ENCODE results near the gene KCTD18.

Gene KCTD18

DNA sequence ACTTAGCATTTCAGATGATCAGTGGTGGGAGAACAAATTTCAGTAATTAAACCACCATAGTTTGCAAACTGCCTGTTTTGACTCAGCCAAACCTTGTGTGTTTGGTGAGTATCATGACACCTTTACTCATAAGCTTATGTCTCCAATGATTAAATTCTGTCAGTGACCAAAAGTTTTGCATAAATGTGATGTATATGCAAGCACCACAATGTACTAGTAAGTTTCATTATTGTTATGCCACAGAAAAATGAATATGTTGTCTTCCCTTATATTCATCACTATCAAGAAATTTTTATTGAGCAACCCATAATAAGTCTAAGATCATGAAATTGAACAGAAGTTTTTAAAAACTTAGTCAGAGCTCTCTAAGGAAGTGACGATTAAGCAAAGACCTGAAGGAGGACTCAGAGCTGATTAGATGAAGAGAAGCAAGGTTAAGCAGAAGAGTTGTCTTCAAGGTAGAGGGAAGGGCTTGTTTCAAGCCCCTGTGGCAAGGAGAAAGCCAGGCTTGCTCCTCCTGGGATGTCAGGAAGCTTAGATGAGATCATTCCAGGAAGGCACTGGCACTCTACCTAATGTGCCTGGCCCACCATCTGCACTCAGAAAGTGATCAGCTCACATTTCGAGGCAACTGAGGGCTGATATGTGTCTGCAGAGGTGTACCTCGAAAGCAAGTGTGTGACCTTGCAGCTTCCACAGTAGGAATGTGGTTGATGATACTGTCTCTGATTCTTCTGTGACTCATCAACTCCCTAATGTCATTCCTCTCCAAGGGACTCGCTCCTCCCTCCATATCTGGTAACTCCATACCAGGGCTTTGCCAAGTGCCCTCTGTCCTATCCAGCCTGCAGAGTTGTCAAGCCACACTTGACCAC lies 54.7 kb downstream of the KCTD18 start:
- DNase-seq (ENCODE audit: low spot score), result no peak

DNA sequence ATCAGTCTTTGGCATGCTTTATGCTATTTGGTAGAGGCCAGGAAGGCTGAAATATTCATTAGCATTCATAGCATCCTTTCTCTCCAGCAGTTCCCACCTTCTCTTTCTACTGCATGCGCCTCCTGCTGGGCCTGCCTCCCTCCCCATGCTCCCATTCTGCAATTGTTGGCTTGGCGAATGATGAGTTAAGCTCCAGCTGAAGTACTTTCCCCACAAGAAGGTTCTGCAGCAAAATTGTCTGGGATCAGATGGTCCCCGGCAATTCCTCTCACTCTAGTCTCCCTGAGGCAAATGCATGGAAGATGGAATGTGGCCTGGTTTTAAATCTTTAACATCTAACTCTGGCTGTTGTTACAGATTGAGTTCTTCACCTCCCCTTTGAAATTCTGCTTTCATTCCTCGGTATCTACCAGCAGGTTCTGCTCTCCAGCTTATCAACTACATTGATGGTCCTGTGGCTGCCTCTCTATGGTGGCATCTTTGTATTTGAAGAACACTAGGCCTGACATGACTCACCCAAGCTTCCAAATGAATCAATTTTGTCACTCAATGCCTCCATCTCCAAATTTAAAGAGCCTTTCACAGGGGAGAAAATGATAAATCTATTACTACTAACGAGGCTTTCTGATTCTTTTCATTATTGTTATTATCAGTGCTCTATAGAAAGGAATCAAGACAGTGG lies 55.9 kb downstream of the KCTD18 start:
- no peak for DNase-seq (ENCODE audit: low spot score)

DNA sequence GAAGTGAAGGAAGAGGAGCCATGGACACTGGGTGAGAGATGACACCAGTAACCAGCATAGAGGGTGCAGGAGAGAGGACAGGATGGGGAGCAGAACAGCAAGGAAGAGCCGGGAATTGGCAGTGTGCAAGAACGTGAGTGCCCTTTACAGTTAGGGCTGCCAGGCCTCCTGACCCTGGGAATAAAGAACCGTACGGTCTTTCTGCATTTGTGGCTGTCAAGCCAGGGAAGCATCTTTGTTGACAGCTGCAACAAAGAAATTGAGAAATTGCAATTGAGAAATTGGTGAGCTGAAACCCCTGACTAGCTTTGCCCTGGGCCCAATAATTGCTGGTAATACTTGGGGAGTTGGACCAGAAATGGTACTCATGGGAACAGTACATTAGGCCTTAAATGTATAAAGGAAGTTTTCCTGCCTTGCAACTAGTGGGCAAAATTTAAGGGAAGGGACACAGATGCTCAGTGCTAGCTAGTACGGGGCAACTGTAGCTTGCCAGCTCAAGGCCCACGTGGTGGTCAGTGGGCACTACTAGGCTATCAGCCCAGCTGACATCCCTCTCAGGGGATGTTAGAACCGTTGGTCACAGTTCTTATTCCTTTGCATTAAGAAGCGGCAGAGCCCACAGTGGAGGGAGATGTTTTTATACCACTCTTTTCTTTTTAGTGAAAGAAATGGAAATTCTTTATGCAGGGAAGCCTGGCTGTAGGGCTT lies 56.6 kb downstream of the KCTD18 start:
- DNase-seq (ENCODE audit: low spot score), result no peak

DNA sequence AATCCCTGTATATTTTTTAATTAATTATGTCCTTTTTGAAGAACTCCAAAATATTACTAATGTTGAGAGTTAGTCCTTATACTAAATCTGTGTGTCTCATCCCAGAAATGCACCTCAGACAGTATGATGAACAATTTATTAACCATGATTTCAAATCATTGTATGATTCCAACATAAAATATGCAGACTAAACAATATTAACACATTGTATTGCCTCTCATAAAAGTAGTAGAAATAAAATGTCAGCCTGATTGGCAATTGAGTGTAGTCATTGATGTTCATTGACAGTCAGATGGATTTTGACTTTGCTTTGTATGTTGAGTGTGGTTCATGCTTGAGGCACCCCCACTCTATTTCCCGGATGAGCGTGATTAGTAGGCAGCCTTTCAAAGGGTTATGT lies 57.5 kb downstream of the KCTD18 start:
- no peak for DNase-seq (ENCODE audit: low spot score)

- DNase-seq (ENCODE audit: low spot score), result no peak
Measured at GRCh38 chr2:200451511-200451910, 58.4 kb downstream of the KCTD18 start.

DNA sequence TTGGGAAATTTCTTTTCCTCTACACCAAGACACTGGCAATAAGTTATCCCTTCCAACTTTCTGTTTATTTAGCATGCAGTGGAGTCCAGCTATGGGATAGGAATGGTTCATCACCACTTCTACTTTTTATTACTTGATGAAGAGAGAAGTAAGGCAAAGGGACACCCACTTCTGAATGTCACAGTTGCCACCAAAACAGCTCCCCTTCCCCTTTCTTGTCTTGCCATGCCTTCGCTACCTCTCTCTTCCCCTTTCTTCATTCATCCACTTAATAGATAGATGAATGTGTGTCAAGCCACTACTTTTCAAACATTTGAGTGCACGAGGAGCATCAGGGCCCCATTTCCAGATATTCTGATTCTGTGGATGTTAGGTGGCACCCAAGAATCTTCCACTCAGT lies 59.6 kb downstream of the KCTD18 start:
- no peak for DNase-seq (ENCODE audit: low spot score)

GRCh38 chr2:200449149-200449548 lies 60.7 kb downstream of the KCTD18 start:
- DNase-seq (ENCODE audit: low spot score), result no peak

GRCh38 chr2:200448455-200448854 lies 61.4 kb downstream of the KCTD18 start:
- no peak for DNase-seq (ENCODE audit: low spot score)

- DNase-seq (ENCODE audit: low spot score), result no peak
Measured at GRCh38 chr2:200447139-200447855, 62.6 kb downstream of the KCTD18 start.

GRCh38 chr2:200446612-200447011 lies 63.3 kb downstream of the KCTD18 start:
- no peak for DNase-seq (ENCODE audit: low spot score)

GRCh38 chr2:200445284-200445683 lies 64.6 kb downstream of the KCTD18 start:
- DNase-seq (ENCODE audit: low spot score), result no peak

DNA sequence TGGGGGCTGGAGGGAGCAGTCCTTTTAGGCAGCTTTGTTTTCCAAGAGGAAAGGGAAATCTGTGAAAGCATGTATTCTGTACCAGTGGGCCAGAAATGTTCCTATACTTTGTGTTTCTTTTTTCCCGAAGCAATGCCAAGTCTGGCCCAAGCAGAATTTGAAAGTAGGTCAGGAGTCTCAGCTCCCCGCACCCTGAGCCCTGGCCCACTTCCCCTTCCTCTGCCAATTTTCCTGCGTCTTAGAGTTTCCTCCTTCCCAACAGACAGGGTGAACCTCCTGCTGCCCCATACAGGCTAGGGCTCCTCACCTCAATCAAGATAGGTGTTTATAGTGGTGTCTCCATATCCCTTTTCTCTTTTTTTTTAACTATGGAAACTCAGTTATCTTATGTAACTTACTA lies 65.3 kb downstream of the KCTD18 start:
- DNase-seq (ENCODE audit: low spot score), result no peak

- no peak for DNase-seq (ENCODE audit: low spot score)
Measured at GRCh38 chr2:200443916-200444315, 66.0 kb downstream of the KCTD18 start.

- DNase-seq (ENCODE audit: low spot score), result no peak
Measured at GRCh38 chr2:200443376-200443775, 66.5 kb downstream of the KCTD18 start.

DNA sequence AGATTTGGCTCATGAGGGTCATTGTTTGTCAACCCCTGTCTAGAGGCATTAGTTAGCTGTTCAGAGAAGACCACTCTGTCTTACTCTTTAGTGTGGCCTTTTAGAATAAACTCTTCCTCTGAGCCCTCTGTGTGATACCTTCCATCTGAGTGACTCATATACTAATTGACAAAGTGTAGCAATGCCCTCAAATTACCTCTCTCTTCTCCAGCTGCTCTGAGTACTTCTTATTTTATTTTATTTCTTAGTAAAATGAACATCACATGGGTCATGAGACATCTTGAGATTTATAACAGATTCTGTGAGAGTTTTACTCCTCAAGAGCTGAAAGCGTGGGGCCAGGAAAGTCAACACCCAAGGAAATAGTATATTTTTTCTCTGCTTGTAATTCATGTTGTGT lies 67.4 kb downstream of the KCTD18 start:
- no peak for DNase-seq (ENCODE audit: low spot score)

DNA sequence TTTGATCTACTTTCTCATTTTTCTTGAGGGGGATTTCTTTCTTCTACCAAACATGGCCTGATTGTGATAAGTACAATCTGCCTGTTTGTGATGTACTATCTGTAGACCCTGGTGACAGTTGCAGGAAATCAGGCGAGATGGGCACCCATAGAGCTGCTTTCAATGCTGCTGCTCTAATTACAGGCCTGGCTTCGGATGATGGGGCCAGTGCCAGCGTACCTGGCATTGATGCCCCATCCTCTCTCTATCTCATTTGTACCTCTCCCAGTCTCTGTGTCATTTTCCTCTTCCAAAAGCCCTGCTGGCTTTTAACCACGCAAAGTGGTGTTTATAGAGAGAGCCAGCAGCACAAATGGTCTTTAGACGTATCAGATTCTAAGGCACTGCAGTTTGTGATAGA lies 69.9 kb downstream of the KCTD18 start:
- DNase-seq (ENCODE audit: low spot score), result no peak
